HG02852 (cell line): ENCODE results near the gene CDC25B.

Experiments
- ATAC-seq: cut with Tn5 transposase; IDR thresholded peaks from one replicate; pipeline ENCODE4 v1.9.1; 2021; ENCODE audit warnings: mild to moderate bottlenecking, moderate library complexity; ENCODE audit not compliant: unreplicated experiment

CDC25B gene

GRCh38 chr20:3795511-3796468 is at the start of gene CDC25B:
Gene CDC25B (plus strand): TSS chr20:3796310. CDS start chr20:3796532, 222 bp downstream.
- ATAC-seq, result peak; percentile 66

DNA sequence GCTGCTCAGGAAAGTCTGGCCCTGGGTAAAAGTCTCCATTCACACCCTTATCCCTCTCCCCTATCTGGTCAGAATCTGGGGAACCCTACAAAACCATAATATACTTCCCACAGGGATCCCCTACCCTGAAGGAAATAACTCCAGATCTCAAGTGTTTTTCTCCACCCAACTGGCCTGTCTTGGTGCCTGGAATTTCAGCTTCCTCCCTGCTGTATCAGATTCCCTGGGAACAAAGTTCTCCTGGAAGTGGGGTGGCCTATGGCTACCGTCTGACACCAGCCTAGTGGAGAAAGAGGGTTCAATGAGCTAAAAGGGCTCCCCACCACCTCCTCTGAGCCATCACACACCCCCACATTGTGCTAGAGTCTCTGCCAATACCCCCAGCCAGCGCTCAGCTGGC is 48.6 kb upstream of the CDC25B start:
- ATAC-seq, result no peak

GRCh38 chr20:3748073-3748472 is 48.0 kb upstream of the CDC25B start:
- ATAC-seq, result no peak

DNA sequence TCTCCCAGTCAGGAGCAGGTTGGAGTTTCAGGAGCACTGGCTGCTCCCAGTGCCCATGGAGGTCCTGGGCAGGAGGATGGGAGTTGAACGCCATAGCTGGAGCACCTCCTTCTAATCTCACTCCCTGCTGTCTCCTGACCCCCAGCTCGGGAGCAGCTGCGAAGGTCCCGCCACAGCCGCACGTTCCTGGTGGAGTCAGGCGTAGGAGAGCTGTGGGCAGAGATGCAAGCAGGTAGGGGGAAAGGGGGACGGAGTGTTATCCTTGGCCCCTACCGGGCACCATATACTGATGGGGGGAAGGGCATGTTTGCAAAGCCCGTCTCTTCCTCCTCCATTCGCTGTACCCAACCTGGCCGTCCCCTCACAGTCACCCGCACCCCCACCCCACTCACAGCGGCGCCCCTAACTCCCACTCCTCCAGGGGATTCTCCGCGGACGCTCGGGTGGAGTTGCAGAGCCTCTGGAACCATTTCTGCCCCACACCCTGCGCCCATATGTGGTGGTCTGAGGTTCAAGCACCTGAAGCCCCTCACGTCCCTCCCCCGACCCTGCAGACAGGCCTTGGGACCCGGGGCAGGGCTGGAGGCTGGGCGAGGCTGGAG is 46.9 kb upstream of the CDC25B start:
- no peak for ATAC-seq

DNA sequence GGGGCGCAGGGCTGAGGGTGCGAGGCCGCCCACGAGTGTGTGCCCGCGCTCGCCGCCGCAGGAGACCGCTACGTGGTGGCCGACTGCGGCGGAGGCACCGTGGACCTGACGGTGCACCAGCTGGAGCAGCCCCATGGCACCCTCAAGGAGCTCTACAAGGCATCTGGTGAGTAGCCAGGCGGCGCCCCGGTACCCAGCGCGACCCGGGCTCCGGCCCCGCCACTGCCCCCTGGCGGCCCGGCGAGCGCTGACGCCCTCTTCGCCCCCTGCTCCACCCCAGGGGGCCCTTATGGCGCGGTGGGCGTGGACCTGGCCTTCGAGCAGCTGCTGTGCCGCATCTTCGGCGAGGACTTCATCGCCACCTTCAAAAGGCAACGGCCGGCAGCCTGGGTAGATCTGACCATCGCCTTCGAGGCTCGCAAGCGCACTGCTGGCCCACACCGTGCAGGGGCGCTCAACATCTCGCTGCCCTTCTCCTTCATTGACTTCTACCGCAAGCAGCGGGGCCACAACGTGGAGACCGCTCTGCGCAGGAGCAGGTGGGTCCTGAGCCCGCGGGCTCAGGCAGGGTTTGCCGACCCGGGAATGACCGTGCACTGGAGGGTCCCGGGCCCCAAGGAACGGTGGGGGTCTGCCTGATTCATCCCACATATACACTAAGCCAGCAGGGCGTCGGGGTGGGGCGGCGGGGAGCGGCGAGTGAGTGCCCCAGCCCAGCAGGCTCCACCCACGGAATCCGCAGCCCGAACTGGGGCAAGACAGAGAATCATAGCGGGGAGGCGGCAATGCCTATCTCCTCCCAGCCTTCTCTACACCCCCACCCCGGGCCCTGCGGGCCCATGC is 46.2 kb upstream of the CDC25B start:
- ATAC-seq, result no peak

GRCh38 chr20:3751305-3751674 is 44.8 kb upstream of the CDC25B start:
- no peak for ATAC-seq

- ATAC-seq, result no peak
Measured at GRCh38 chr20:3751675-3752385, 44.3 kb upstream of the CDC25B start.

DNA sequence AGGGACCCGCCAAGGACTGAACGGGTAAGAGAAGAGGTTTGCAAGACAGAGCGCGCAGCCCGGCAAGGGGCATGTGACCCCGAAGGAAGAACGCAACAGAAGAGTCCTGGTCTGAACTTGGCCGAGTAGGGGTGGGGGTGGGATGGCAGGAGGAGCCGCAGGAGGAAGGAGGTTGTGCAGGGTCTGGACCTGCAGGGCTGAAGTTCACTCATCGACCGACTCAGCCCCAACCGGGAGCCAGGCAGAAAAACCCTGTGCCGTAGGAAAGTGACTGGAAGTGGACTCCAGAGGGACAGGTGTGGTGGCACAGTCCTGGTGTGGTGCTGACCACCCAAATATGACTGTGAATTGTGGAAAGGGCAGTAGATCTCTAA is 43.7 kb upstream of the CDC25B start:
- no peak for ATAC-seq

DNA sequence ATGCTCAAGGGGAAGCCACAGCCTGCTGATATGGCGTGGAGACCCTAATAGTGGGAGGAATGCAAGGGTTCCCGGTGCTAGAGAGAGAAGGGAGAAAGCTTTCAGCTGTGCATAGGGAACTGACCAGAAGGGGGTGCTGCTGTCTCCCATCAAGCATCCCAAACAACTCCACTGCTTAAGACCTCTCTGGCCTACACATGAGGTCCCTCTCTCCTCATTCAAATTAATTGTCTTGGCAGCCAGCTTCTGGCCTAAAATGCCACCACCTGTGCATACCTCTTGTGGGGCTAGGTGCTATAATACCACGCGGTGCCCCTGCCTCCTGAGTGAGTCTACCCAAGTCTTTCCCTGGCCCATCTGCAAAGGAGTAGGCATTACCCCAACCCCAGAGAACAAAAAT is 43.0 kb upstream of the CDC25B start:
- no peak for ATAC-seq

DNA sequence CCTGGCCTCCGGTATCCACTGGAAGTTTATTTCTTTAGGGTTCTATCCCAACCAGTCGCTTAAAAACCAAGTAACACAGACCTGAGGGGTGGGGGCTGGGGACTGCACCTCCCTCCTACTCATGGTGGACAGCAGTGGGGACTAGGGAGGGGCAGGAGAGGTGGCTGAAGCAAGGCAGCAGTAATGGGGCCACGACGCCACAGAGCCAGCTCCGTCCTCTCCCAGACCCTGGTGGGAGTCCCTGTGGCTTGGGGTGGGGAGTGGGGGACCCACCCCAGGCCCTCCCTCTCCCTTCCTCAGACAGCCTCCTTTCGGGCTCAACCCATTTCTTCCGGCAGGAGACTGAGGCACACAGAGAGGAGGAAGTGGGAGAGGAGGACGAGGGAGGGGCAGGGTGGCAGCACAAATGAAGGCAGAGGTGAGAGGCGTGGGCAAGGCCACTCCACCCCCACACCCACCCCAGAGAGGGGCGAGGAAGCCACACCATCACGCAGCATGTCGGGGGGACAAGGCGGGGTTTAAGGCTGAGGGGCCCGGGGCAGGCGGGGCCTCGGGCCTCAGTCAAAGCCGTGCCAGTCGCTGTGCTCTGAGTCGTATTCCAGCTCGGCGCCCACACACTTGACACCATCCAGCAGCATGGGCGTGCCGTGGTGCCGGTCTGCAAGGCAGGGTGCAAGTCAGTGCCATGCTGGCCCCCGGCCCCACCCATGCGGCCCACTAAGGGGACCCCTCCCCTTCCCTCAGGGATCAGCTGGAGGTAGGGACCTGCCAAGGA is 42.4 kb upstream of the CDC25B start:
- ATAC-seq, result no peak

- no peak for ATAC-seq
Measured at GRCh38 chr20:3754276-3754630, 41.9 kb upstream of the CDC25B start.

GRCh38 chr20:3755269-3755668 is 40.8 kb upstream of the CDC25B start:
- ATAC-seq, result no peak

- no peak for ATAC-seq
Measured at GRCh38 chr20:3755814-3756480, 40.2 kb upstream of the CDC25B start.

DNA sequence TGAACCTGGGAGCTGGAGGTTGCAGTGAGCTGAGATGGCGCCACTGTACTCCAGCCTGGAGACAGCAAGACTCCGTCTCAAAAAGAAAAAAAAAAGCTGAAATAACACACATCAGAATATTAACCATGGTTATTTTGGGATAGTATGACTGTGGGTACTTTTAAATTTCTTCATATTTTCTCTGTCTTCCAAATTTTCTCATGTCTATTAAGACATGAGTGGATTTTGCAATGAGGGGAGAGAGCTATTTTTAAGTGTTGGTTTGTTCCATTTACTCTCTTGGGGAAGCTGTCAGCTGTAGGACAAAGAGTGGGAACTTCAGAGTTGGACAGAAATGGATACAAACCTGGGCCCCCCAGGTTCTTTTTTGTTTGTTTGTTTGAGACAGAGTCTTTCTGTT is 38.8 kb upstream of the CDC25B start:
- ATAC-seq, result no peak

DNA sequence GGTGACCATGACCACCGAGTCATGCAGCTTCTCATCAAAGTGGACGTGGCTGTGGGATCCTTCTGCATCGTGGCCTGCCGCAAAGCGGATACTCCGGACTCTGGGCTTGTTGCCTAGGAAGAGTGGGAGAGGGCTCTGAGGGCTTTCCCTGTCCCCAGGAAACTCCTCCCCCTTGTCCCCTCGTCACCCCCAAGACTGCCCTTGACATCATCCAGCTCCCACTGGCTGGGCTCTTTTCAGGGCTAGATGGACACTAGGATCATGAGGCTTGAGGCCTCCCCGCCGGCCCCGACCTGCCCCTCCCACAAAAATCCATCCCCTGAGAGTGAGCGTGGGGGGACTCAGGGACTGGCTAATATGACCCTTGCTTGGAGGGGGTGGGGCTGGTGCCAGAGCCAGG is 37.5 kb upstream of the CDC25B start:
- ATAC-seq, result no peak

DNA sequence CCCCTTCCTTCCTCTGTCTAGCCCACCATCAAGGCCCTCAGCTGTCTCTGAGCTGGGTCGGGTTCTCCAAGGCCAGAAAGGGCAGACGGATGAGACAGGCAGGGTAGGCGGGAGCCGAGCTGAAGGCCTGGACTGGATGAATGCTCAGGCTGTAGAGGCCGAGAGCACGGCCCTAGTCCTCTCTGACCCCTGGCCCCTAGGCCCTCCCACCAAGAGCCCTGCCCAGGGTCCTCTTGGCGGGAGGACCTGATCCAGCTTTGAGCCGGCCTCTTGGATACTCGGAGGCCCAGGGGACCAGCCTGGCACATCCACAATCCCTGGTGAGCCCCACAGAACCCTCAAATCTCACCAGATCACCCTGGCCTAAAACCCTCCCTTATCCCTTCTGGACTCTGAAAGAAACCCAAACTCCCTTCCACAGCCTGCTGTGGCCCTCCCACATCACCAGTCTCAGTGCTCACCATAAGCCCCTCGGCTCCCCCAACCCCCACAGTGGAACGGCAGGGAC is 36.7 kb upstream of the CDC25B start:
- no peak for ATAC-seq

GRCh38 chr20:3759884-3760283 is 36.2 kb upstream of the CDC25B start:
- ATAC-seq, result no peak

GRCh38 chr20:3760655-3761348 is 35.3 kb upstream of the CDC25B start:
- ATAC-seq, result no peak
